ENCODE measurements around the gene GRIK4.

DNA sequence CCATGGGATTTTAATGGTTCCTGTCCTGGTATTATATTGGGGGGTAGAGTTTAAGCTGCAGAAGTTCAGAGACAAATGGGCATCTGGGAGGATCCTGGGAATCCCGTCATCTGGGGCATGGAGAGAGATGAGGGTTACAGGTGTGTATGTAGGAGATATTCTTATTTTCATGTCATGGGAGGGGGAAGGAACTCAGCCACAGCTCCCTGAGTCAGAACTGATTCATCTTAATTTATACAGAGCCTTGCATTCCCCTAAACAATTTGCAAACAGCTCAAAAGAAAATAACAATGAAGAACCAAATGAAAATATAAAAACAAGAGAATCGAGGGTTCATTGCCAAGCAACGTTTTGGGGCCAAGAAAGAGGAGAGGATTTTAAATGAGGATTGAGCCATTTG lies 356.4 kb downstream of the GRIK4 start:
- TF ChIP-seq CTCF (IDR thresholded peaks at IDR 0.05) (no peak), POLR2AphosphoS5 (IDR thresholded peaks at IDR 0.05) (no peak), POLR2A (IDR thresholded peaks at IDR 0.05) (no peak)
